ENCODE results near the gene TRAPPC2L.
"Not testable (repeated sequence)": the region's sequence is repeated elsewhere in the genome, so short reads cannot be mapped to it uniquely, and the experiment has no call there.

The TRAPPC2L gene

GRCh38 chr16:88819126-88819525 lies 37.8 kb upstream of the TRAPPC2L start:
- no peak for TF ChIP-seq CTCF (IDR thresholded peaks at IDR 0.05; ENCODE audit: insufficient read depth, low read depth, low read length, missing control alignments)
- DNase-seq (ENCODE audit: low read depth): no peak
- no peak overlapping the region for H3K4me3 ChIP-seq (ENCODE audit: low read depth, low read length)

- no peak overlapping the region for H3K4me3 ChIP-seq (ENCODE audit: low read depth, low read length)
- no peak for TF ChIP-seq CTCF (IDR thresholded peaks at IDR 0.05; ENCODE audit: insufficient read depth, low read depth, low read length, missing control alignments)
- DNase-seq (ENCODE audit: low read depth): no peak
Measured at GRCh38 chr16:88820385-88821025, 36.4 kb upstream of the TRAPPC2L start.

DNA sequence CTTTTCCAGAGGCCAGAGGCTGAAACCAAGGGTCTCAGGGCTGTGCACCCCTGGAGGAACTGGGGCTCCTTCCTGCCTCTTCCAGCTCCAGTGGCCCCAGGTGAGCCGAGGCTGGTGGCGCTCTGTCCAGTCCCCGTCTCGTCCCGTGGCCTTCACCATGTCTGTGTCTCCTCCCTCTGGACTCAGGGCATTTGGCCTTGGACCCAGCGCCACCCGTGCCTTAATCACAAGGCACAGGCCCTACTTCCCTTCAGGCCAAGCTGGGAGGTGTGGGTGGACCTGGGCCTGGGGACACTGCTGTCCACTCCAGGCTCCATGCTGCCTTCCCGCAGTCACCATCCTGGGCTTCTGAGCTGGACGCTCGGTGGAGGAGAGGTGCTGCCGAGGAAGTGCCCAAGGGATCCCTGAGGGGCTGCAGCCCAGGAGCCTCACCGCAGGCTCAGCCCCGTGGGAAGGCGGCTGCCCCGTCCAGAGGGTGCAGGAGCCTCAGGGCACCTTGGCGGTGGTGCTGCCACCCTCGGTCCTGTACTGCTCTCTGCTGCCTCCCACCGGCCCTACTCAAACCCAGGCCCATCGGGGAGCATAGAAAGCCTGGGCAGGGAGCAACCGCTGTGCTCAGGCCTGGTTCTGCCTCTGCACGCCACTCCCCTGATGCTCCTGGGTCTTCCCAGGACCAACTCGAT lies 35.6 kb upstream of the TRAPPC2L start:
- H3K4me3 ChIP-seq (ENCODE audit: low read depth, low read length): no peak overlapping the region
- no peak for DNase-seq (ENCODE audit: low read depth)
- TF ChIP-seq CTCF (IDR thresholded peaks at IDR 0.05; ENCODE audit: insufficient read depth, low read depth, low read length, missing control alignments): no peak

GRCh38 chr16:88822281-88823040 lies 34.5 kb upstream of the TRAPPC2L start:
- H3K4me3 ChIP-seq (ENCODE audit: low read depth, low read length): no peak overlapping the region
- DNase-seq (ENCODE audit: low read depth): no peak
- TF ChIP-seq CTCF (IDR thresholded peaks at IDR 0.05; ENCODE audit: insufficient read depth, low read depth, low read length, missing control alignments): no peak

GRCh38 chr16:88823646-88824045 lies 33.3 kb upstream of the TRAPPC2L start:
- DNase-seq (ENCODE audit: low read depth); H3K4me3 ChIP-seq (ENCODE audit: low read depth, low read length): not testable (repeated sequence)

GRCh38 chr16:88824256-88825077 lies 32.5 kb upstream of the TRAPPC2L start:
- DNase-seq (ENCODE audit: low read depth): no peak
- H3K4me3 ChIP-seq (ENCODE audit: low read depth, low read length): no peak overlapping the region
- TF ChIP-seq CTCF (IDR thresholded peaks at IDR 0.05; ENCODE audit: insufficient read depth, low read depth, low read length, missing control alignments): no peak

DNA sequence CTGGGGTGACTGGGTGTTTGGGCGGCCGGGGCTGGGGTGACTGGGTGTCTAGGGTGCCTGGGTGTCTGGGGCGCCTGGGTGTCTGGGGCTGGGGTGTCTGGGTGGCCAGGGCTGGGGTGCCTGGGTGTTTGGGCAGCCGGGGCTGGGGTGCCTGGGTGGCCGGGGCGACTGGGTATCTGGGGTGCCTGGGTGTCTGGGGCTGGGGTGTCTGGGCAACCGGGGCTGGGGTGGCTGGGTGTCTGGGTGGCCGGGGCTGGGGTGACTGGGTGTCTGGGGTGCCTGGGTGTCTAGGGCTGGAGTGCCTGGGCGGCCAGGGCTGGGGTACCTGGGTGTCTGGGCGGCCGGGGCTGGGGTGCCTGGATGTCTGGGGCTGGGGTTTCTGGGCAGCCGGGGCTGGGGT lies 31.8 kb upstream of the TRAPPC2L start:
- DNase-seq (ENCODE audit: low read depth): no peak
- no peak overlapping the region for H3K4me3 ChIP-seq (ENCODE audit: low read depth, low read length)
- TF ChIP-seq CTCF (IDR thresholded peaks at IDR 0.05; ENCODE audit: insufficient read depth, low read depth, low read length, missing control alignments): no peak

All from GM12865 (cell line).